IMR-90 (cell line): ENCODE results near the gene PGD. TPM values are rescaled to one million over a fixed set of nuclear protein-coding genes. Genes with fewer than 3 reads are reported as not detected.
A peak's percentile ranks its signal among the peaks of the same experiment; 100 is the strongest.

Experiments used
- ATAC-seq: fragments of 200-7000 bp; cut with Tn5 transposase; 2 replicates; pipeline ENCODE4 v1.9.1; 2020; ENCODE audit warnings: low read depth, mild to moderate bottlenecking, moderate library complexity
- BruUV-seq: library from RNA; stranded (reverse); fragments of 400-500 nt; replicated peaks from 2 replicates; lab custom pipeline; 2021; lab: Mats Ljungman, UMichigan
- CTCF ChIA-PET: fragments of 300-600 bp; formaldehyde crosslinking; extraction: SDS; loops from one replicate; lab custom pipeline; 2021; ENCODE audit warnings: antibody characterized with exemption; lab: Yijun Ruan, JAX
- POLR2A ChIA-PET: fragments of 300-600 bp; sonication (Branson Sonifier 250); formaldehyde crosslinking; loops from one replicate; lab custom pipeline; 2022; ENCODE audit warnings: antibody characterized with exemption; ENCODE audit not compliant: unreplicated experiment; lab: Charles Lee
- DNase-seq: peaks from one replicate; pipeline ENCODE4 v3.0.0; 2013
- H2AFZ ChIP-seq: replicated peaks from 2 replicates; pipeline ENCODE3; 2013; ENCODE audit warnings: low read length, mild to moderate bottlenecking; ENCODE audit not compliant: poor library complexity
- H2AK5ac ChIP-seq: 2 replicates; pipeline ENCODE4 v1.6.1; 2013; ENCODE audit warnings: low read depth, low read length, inconsistent platforms
- H2AK9ac ChIP-seq: replicated peaks from 2 replicates; pipeline ENCODE3; 2013; ENCODE audit warnings: mild to moderate bottlenecking, low read depth, low read length, moderate library complexity; ENCODE audit not compliant: poor library complexity
- H2BK120ac ChIP-seq: 2 replicates; pipeline ENCODE4 v1.6.1; 2013; ENCODE audit warnings: low read depth, low read length, inconsistent platforms
- H2BK15ac ChIP-seq: 3 replicates; pipeline ENCODE4 v1.6.1; 2013; ENCODE audit warnings: low read depth, low read length, inconsistent platforms
- H2BK20ac ChIP-seq: 2 replicates; pipeline ENCODE4 v1.6.1; 2013; ENCODE audit warnings: low read depth, mild to moderate bottlenecking, inconsistent platforms, low read length, moderate library complexity
- H2BK5ac ChIP-seq: 2 replicates; pipeline ENCODE4 v1.6.1; 2013; ENCODE audit warnings: mild to moderate bottlenecking, low read depth, low read length, inconsistent platforms; ENCODE audit not compliant: poor library complexity, severe bottlenecking
- H3K14ac ChIP-seq: replicated peaks from 2 replicates; pipeline ENCODE4 v1.6.1; 2013; ENCODE audit warnings: low read depth, low read length, inconsistent platforms
- H3K18ac ChIP-seq: 2 replicates; pipeline ENCODE4 v1.6.1; 2013; ENCODE audit warnings: low read depth, low read length, control low read depth
- H3K23ac ChIP-seq: 2 replicates; pipeline ENCODE4 v1.6.1; 2013; ENCODE audit warnings: low read depth, low read length, inconsistent platforms
- H3K27ac ChIP-seq: 2 replicates; pipeline ENCODE4 v1.5.1; 2013; ENCODE audit warnings: mild to moderate bottlenecking, control low read depth, low read length; ENCODE audit not compliant: insufficient read depth
- H3K27me3 ChIP-seq: 2 replicates; pipeline ENCODE4 v1.6.1; 2013; ENCODE audit warnings: low read length; ENCODE audit not compliant: control insufficient read depth, insufficient read depth
- H3K36me3 ChIP-seq: 2 replicates; pipeline ENCODE4 v1.6.1; 2013; ENCODE audit warnings: low read length, mixed read lengths; ENCODE audit not compliant: control insufficient read depth, insufficient read depth
- H3K4ac ChIP-seq: 2 replicates; pipeline ENCODE4 v1.6.1; 2013; ENCODE audit warnings: low read depth, low read length, inconsistent platforms
- H3K4me1 ChIP-seq: 2 replicates; pipeline ENCODE4 v1.6.1; 2013; ENCODE audit warnings: low read length, mixed read lengths; ENCODE audit not compliant: control insufficient read depth, insufficient read depth
- H3K4me2 ChIP-seq: 2 replicates; pipeline ENCODE4 v1.6.1; 2013; ENCODE audit warnings: low read depth, mild to moderate bottlenecking, control low read depth, low read length, moderate library complexity
- H3K4me3 ChIP-seq: 2 replicates; pipeline ENCODE4 v1.5.1; 2013; ENCODE audit warnings: low read depth, mild to moderate bottlenecking, control low read depth, low read length, moderate library complexity; ENCODE audit not compliant: insufficient read depth
- H3K56ac ChIP-seq: 2 replicates; pipeline ENCODE4 v1.6.1; 2013; ENCODE audit warnings: low read length, inconsistent platforms; ENCODE audit not compliant: insufficient read depth; ENCODE audit errors: extremely low read depth
- H3K79me1 ChIP-seq, 2 experiments: 2 replicates each; pipeline ENCODE4 v1.6.1; 2013; ENCODE audit warnings: low read length in 2 of 2, inconsistent platforms in 1 of 2, low read depth in 1 of 2
- H3K9ac ChIP-seq: 2 replicates; pipeline ENCODE4 v1.6.1; 2013; ENCODE audit warnings: low read depth, low read length, control low read depth
- H3K9me1 ChIP-seq: 2 replicates; pipeline ENCODE4 v1.6.1; 2013; ENCODE audit warnings: low read length, inconsistent platforms; ENCODE audit not compliant: insufficient read depth
- H3K9me3 ChIP-seq: 2 replicates; pipeline ENCODE4 v1.6.1; 2013; ENCODE audit warnings: low read length; ENCODE audit not compliant: control insufficient read depth, insufficient read depth
- H4K20me1 ChIP-seq: 2 replicates; pipeline ENCODE4 v1.6.1; 2013; ENCODE audit warnings: low read length, inconsistent platforms; ENCODE audit not compliant: insufficient read depth
- H4K5ac ChIP-seq: 2 replicates; pipeline ENCODE4 v1.6.1; 2013; ENCODE audit warnings: mild to moderate bottlenecking, low read depth, low read length, control low read depth
- H4K8ac ChIP-seq, 2 experiments: 2 replicates each; pipeline ENCODE4 v1.6.1; 2013; ENCODE audit warnings: low read depth in 2 of 2, low read length in 2 of 2, control low read depth in 1 of 2, inconsistent platforms in 1 of 2
- H4K91ac ChIP-seq: 2 replicates; pipeline ENCODE4 v1.6.1; 2013; ENCODE audit warnings: low read depth, low read length, inconsistent platforms; ENCODE audit not compliant: insufficient read depth
- BHLHE40 ChIP-seq: fragments of 150-350 bp; IDR thresholded peaks from 2 replicates; pipeline ENCODE4 v1.6.1; 2016; ENCODE audit warnings: mild to moderate bottlenecking, low read depth, low read length
- CEBPB ChIP-seq: IDR thresholded peaks from 2 replicates; pipeline ENCODE4 v1.6.1; 2012; ENCODE audit warnings: low read depth, low read length, improper control_type of control experiment
- CHD1 ChIP-seq: IDR thresholded peaks from 2 replicates; pipeline ENCODE4 v1.6.1; 2012; ENCODE audit warnings: low read depth, low read length, improper control_type of control experiment
- ELK1 ChIP-seq: fragments of 150-350 bp; IDR thresholded peaks from 2 replicates; pipeline ENCODE4 v1.6.1; 2016; ENCODE audit warnings: low read depth, mild to moderate bottlenecking, low read length, moderate library complexity, borderline replicate concordance
- FOS ChIP-seq: fragments of 150-350 bp; IDR thresholded peaks from 2 replicates; pipeline ENCODE4 v1.6.1; 2016; ENCODE audit warnings: low read depth, low read length
- MAFK ChIP-seq: IDR thresholded peaks from 2 replicates; pipeline ENCODE4 v1.6.1; 2012; ENCODE audit warnings: low read depth, low read length, improper control_type of control experiment
- MAZ ChIP-seq: IDR thresholded peaks from 2 replicates; pipeline ENCODE4 v1.6.1; 2012; ENCODE audit warnings: low read depth, mild to moderate bottlenecking, low read length, improper control_type of control experiment, moderate library complexity, borderline replicate concordance
- MXI1 ChIP-seq: IDR thresholded peaks from 2 replicates; pipeline ENCODE4 v1.6.1; 2012; ENCODE audit warnings: low read depth, mild to moderate bottlenecking, low read length, moderate library complexity, borderline replicate concordance
- NFE2L2 ChIP-seq: fragments of 150-350 bp; IDR thresholded peaks from 2 replicates; pipeline ENCODE4 v1.6.1; 2016; ENCODE audit warnings: low read depth, mild to moderate bottlenecking, low read length
- POLR2A ChIP-seq: IDR thresholded peaks from 2 replicates; pipeline ENCODE4 v1.6.1; 2012; ENCODE audit warnings: mild to moderate bottlenecking, low read depth, low read length
- RAD21 ChIP-seq: IDR thresholded peaks from 2 replicates; pipeline ENCODE4 v1.6.1; 2012; ENCODE audit warnings: low read length, improper control_type of control experiment
- RCOR1 ChIP-seq: IDR thresholded peaks from 2 replicates; pipeline ENCODE4 v1.6.1; 2012; ENCODE audit warnings: mild to moderate bottlenecking, low read length, improper control_type of control experiment; ENCODE audit not compliant: insufficient replicate concordance
- RFX5 ChIP-seq: IDR thresholded peaks from 2 replicates; pipeline ENCODE4 v1.8.0; 2012; ENCODE audit warnings: low read depth, mild to moderate bottlenecking, low read length, moderate library complexity
- SMC3 ChIP-seq: fragments of 150-350 bp; IDR thresholded peaks from 2 replicates; pipeline ENCODE4 v1.6.1; 2016; ENCODE audit warnings: low read depth, mild to moderate bottlenecking, antibody characterized with exemption, low read length, moderate library complexity
- USF2 ChIP-seq: fragments of 150-350 bp; IDR thresholded peaks from 2 replicates; pipeline ENCODE4 v1.6.1; 2017; ENCODE audit warnings: mild to moderate bottlenecking, antibody characterized with exemption, low read length, low read depth
- WGBS, 2 experiments: methylation state at CpG; one replicate each; pipeline versions ENCODE4 v1.1.5 to v1.1.7; 2013; ENCODE audit warnings: missing lambda C conversion rate in 2 of 2; ENCODE audit not compliant: insufficient read length in 1 of 2; ENCODE audit errors: extremely low coverage in 2 of 2; 5-methylcytosine and 5-hydroxymethylcytosine counted together
- dilution Hi-C: fragments of 300-500 bp; cut with HindIII; formaldehyde crosslinking; loops from one replicate; pipeline ENCODE4 v1.14.3; 2018; ENCODE audit warnings: low sequenced_read_pairs; ENCODE audit not compliant: unreplicated experiment
- in situ Hi-C: fragments of 300-500 bp; cut with MboI; formaldehyde crosslinking; loops from 3 replicates; pipeline ENCODE4 v1.14.3; 2019; ENCODE audit warnings: low sequenced_read_pairs, inconsistent platforms, mixed read lengths
- intact Hi-C: fragments of 100-400 bp; cut with micrococcal nuclease; formaldehyde crosslinking; loops from 2 replicates; pipeline ENCODE4 v1.10.0; 2022
- polyA plus RNA-seq, 3 experiments: library from polyadenylated mRNA; depleted of rRNA; stranded (reverse); fragments of >200 nt; gene quantifications; 2 replicates each; pipeline ENCODE4 v1.2.3, GENCODE V29; 2012; ENCODE audit warnings: low replicate concordance in 1 of 3
- total RNA-seq: library from RNA; depleted of rRNA; stranded (reverse); fragments of >200 nt; gene quantifications from 2 replicates; pipeline ENCODE4 v1.2.3, GENCODE V29; 2012
- TF ChIP-seq, protein P1 (sequence below): conservative IDR thresholded peaks from 2 replicates; pipeline ENCODE4 v1.5.1; 2012; ENCODE audit warnings: mild to moderate bottlenecking, low read depth, low read length, improper control_type of control experiment

PGD gene
- total and polyA plus RNA-seq, 2 of the 4 experiments (the other 2 are of a cell fraction): 118 to 216 TPM

DNA sequence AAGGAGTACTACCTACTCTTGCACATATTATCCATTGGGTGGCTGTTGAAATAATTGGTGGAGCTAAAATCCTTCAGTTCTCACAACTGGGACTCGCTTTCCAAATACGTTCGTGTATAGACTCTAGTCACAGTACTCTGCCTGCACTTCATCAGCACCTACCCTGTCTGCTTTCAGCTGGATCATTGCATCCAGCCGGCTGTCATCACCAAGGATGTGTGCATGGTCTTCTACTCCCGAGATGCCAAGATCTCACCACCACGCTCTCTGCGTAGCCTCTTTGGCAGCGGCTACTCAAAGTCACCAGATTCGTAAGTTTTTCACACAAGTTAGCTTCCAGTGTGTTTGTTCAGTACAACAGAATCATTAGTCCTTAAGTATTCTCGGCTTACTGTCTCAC lies 37.3 kb upstream of the PGD start:
- Histone ChIP-seq H3K23ac (no peak overlapping the region), H2BK120ac (no peak overlapping the region), H2BK15ac (no peak overlapping the region), H3K4me1 (peaks cover 5% of the 10 kb centered on the region), H3K14ac (no peak overlapping the region), H3K9me3 (no peaks in the 10 kb centered on the region), H3K36me3 (peaks cover 14% of the 10 kb centered on the region), H4K5ac (no peak overlapping the region; the same call in 1 of the 2 replicates), H4K91ac (no peak overlapping the region), H2AFZ (no peak overlapping the region), H3K4me2 (no peak overlapping the region), H3K56ac (no peak overlapping the region), H3K4me3 (no peak overlapping the region), H3K18ac (no peak overlapping the region), H2BK20ac (no peak overlapping the region), H4K20me1 (no peaks in the 10 kb centered on the region), H3K79me1 (no peaks in the 10 kb centered on the region), H4K8ac (no peak overlapping the region), H2AK9ac (no peak overlapping the region), H3K4ac (no peak overlapping the region), H3K27ac (no peak overlapping the region), H2AK5ac (peak overlapping the region; percentile 13), H3K9me1 (peaks cover 6% of the 10 kb centered on the region), H2BK5ac (no peak overlapping the region), H3K9ac (no peak overlapping the region), H3K27me3 (no peaks in the 10 kb centered on the region)
- intact Hi-C loops (no loop called here), in situ Hi-C loops (no loop called here), dilution Hi-C loops (no loop called here)
- TF ChIP-seq, protein P1, sequence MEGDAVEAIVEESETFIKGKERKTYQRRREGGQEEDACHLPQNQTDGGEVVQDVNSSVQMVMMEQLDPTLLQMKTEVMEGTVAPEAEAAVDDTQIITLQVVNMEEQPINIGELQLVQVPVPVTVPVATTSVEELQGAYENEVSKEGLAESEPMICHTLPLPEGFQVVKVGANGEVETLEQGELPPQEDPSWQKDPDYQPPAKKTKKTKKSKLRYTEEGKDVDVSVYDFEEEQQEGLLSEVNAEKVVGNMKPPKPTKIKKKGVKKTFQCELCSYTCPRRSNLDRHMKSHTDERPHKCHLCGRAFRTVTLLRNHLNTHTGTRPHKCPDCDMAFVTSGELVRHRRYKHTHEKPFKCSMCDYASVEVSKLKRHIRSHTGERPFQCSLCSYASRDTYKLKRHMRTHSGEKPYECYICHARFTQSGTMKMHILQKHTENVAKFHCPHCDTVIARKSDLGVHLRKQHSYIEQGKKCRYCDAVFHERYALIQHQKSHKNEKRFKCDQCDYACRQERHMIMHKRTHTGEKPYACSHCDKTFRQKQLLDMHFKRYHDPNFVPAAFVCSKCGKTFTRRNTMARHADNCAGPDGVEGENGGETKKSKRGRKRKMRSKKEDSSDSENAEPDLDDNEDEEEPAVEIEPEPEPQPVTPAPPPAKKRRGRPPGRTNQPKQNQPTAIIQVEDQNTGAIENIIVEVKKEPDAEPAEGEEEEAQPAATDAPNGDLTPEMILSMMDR: no peak
- TF ChIP-seq ELK1 (no peak), BHLHE40 (no peak), MAFK (no peak), MXI1 (no peak), FOS (no peak), RCOR1 (no peak), RFX5 (no peak), SMC3 (no peak), CHD1 (no peak), POLR2A (no peak), NFE2L2 (no peak), MAZ (no peak), CEBPB (no peak), USF2 (no peak), RAD21 (no peak)
- ATAC-seq (no peak; the same call in 1 of the 2 replicates), DNase-seq (no peak)
- ChIA-PET POLR2A (no interaction called here), CTCF (no interaction called here)
- 94% methylated on average over 8 of the region's 10 CpGs; no CpG with 5 or more reads in 1 of the 2 experiments for WGBS, 2 experiments
- BruUV-seq: no TSS peak
